Adrenal gland (tissue), 12 donors: ENCODE data around the gene SORBS2. TPM values are rescaled to one million over a fixed set of nuclear protein-coding genes. Genes with fewer than 3 reads are reported as not detected.
A peak's percentile ranks its signal among the peaks of the same experiment; 100 is the strongest.

ENCODE experiments used
- DNase-seq, 7 donors: peaks; one replicate each; pipeline ENCODE4 v3.0.0-alpha.2; 2019 to 2020
- H3K27ac ChIP-seq, 5 donors: fragments of 200-600 bp; sonication (generic) in 4 of 5; 1 replicate in 3 of 5; 2 replicates in 2 of 5; pipeline versions ENCODE4 v1.5.1 to v1.8.0; 2016 to 2020; ENCODE audit warnings: mild to moderate bottlenecking in 1 of 5
- H3K27me3 ChIP-seq: fragments of 200-600 bp; 2 replicates; pipeline ENCODE4 v1.8.0; 2021
- H3K36me3 ChIP-seq, 2 donors: fragments of 200-600 bp; replicated peaks in 1 of 2; 1 replicate in 1 of 2; 2 replicates in 1 of 2; pipeline versions ENCODE4 v1.5.1 to v1.8.0; 2018 to 2022
- H3K4me1 ChIP-seq, 2 donors: fragments of 200-600 bp; replicated peaks in 1 of 2; 1 replicate in 1 of 2; 2 replicates in 1 of 2; pipeline versions ENCODE4 v1.5.1 to v1.8.0; 2018 to 2021
- H3K4me3 ChIP-seq, 4 donors: fragments of 200-600 bp; sonication (generic) in 3 of 4; one replicate each; pipeline ENCODE4 v1.5.1; 2016 to 2018
- H3K9me3 ChIP-seq, 3 donors: fragments of 200-600 bp; sonication (generic) in 1 of 3; replicated peaks in 1 of 3; 1 replicate in 2 of 3; 2 replicates in 1 of 3; pipeline versions ENCODE4 v1.5.1 to v1.8.0; 2016 to 2021
- POLR2A ChIP-seq, 2 donors: fragments of 450-650 bp; IDR thresholded peaks; one replicate each; pipeline ENCODE4 v1.6.1; 2017; ENCODE audit warnings: antibody characterized with exemption in 2 of 2, mild to moderate bottlenecking in 2 of 2, moderate library complexity in 1 of 2
- WGBS, 4 donors: extraction: QIAGEN DNeasy Blood & Tissue Kit in 2 of 4; methylation state at CpG; one replicate each; pipeline versions ENCODE4 v1.1.5 to v1.1.7; 2013 to 2017; 5-methylcytosine and 5-hydroxymethylcytosine counted together
- intact Hi-C, 2 donors: fragments of 100-400 bp; cut with DNase I; formaldehyde crosslinking; loops; one replicate each; pipeline versions ENCODE4 v1.14.1 to v1.15.0; 2022 to 2023
- polyA plus RNA-seq, 3 donors: library from polyadenylated mRNA; stranded (reverse); fragments of 200-250 nt in 2 of 3; fragments of 350-450 nt in 1 of 3; fragmentation: Illumina TruSeq in 1 of 3; extraction: RNeasy Lipid Tissue Mini Kit (QIAGEN cat#74804) in 1 of 3; gene quantifications; one replicate each; pipeline ENCODE4 v1.2.3, GENCODE V29; 2013 to 2014
- total RNA-seq, 9 donors: library from RNA; depleted of rRNA in 4 of 9; stranded (reverse); fragments of >200 nt in 4 of 9; fragments of 120-200 nt in 1 of 9; fragmentation: NEBNext Ultra II Directional in 1 of 9; extraction: Animal tissue kit (Norgen Biotek cat#: 25700) in 1 of 9; gene quantifications; one replicate each; pipeline versions ENCODE4 v1.1.0 to v1.2.4, GENCODE V29; 2013 to 2023
- TF ChIP-seq, protein P1 (sequence below), 6 experiments: fragments of 450-650 bp in 4 of 6; fragments of 200-600 bp in 2 of 6; sonication (generic) in 1 of 6; IDR thresholded peaks; 1 replicate in 5 of 6; 2 replicates in 1 of 6; pipeline versions ENCODE4 v1.5.1 to v1.8.0; 2016 to 2021; ENCODE audit warnings: antibody characterized with exemption in 6 of 6, mild to moderate bottlenecking in 2 of 6, moderate library complexity in 1 of 6
- donor health status: healthy with polysubstance abuse.
- donor health status: Bipolar disorder and iron deficiency.
- donor health status: DM: yes; HTN: yes; CAD: no.
- donor health status: DM: no; HTN: no; CAD: no.
- donor health status: DM: no; HTN: no; CAD: no.
- donor health status: DM: yes; HTN: yes; CAD: no.

Gene SORBS2
- total and polyA plus RNA-seq, 12 donors, result 126 to 875 (median 582) TPM

- H3K4me1 ChIP-seq, result peaks cover 15 to 16% of the 10 kb centered on the region in 2 donors
- DNase-seq, result no peak
- intact Hi-C loops, result no loop called here
Observed at GRCh38 chr4:185767528-185767927, 44.5 kb downstream of the SORBS2 start.

DNA sequence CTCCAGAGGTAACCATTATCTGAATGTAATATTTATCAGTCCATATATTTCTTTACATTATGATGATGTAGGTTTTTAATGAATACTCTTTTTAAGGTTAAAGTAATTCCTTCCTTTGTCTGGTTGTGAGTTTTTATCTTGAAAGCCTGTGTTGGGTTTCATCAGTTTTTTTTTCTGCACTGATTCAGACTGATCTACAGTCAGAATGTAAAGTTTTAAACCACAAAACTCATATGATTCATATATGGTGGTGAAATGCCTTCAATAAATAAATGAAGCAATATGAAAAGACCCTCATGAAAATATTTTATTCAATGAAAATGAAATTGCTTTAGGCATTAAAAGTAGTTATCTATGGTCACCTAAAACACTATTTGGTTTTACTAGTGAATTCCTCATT, 47.1 kb downstream of the SORBS2 start:
- Histone ChIP-seq H3K4me3 (no peak overlapping the region), H3K4me1 (peaks cover 19 to 20% of the 10 kb centered on the region in 2 donors), H3K27me3 (no peaks in the 10 kb centered on the region), H3K27ac (no peak overlapping the region), H3K36me3 (no peaks in the 10 kb centered on the region), H3K9me3 (no peaks in the 10 kb centered on the region)
- DNase-seq, result no peak
- intact Hi-C loops, result no loop called here
- TF ChIP-seq POLR2A (IDR thresholded peaks at IDR 0.05), result no peak

More at GRCh38 chr4:185767528-185767927, 44.5 kb downstream of the SORBS2 start:
- WGBS, 4 donors, result 77 to 87% (median 83%) methylated on average over 4 of the region's 4 CpGs
- Histone ChIP-seq H3K27ac (peak overlapping the region in 1 of 5 donors; percentile 14), H3K4me3 (no peak overlapping the region), H3K27me3 (no peaks in the 10 kb centered on the region), H3K36me3 (no peaks in the 10 kb centered on the region), H3K9me3 (no peaks in the 10 kb centered on the region)
- TF ChIP-seq, protein P1, sequence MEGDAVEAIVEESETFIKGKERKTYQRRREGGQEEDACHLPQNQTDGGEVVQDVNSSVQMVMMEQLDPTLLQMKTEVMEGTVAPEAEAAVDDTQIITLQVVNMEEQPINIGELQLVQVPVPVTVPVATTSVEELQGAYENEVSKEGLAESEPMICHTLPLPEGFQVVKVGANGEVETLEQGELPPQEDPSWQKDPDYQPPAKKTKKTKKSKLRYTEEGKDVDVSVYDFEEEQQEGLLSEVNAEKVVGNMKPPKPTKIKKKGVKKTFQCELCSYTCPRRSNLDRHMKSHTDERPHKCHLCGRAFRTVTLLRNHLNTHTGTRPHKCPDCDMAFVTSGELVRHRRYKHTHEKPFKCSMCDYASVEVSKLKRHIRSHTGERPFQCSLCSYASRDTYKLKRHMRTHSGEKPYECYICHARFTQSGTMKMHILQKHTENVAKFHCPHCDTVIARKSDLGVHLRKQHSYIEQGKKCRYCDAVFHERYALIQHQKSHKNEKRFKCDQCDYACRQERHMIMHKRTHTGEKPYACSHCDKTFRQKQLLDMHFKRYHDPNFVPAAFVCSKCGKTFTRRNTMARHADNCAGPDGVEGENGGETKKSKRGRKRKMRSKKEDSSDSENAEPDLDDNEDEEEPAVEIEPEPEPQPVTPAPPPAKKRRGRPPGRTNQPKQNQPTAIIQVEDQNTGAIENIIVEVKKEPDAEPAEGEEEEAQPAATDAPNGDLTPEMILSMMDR (IDR thresholded peaks at IDR 0.05), result no peak
- TF ChIP-seq POLR2A (IDR thresholded peaks at IDR 0.05), result no peak

- H3K27me3 ChIP-seq, result no peaks in the 10 kb centered on the region
- WGBS, 4 donors, result 50 to 54% (median 52%) methylated on average over 9 of the region's 9 CpGs
- H3K4me1 ChIP-seq, result peaks cover 19 to 20% of the 10 kb centered on the region in 2 donors
- no peaks in the 10 kb centered on the region for H3K36me3 ChIP-seq
- no peaks in the 10 kb centered on the region for H3K9me3 ChIP-seq
- TF ChIP-seq POLR2A (IDR thresholded peaks at IDR 0.05), result peak in 1 of 2 donors; percentile 9
- TF ChIP-seq, protein P1 (IDR thresholded peaks at IDR 0.05), result no peak
- intact Hi-C loops, result no loop called here
- peak overlapping the region in 4 of 5 donors; percentile 3 to 59 (median 54) for H3K27ac ChIP-seq
- no peak overlapping the region for H3K4me3 ChIP-seq
- DNase-seq, result peak in 3 of 7 donors; percentile 49 to 65 (median 57)
Observed at GRCh38 chr4:185761352-185762235, 50.4 kb downstream of the SORBS2 start.

GRCh38 chr4:185758807-185759206, 53.2 kb downstream of the SORBS2 start:
- intact Hi-C loops, result no loop called here
- H3K4me1 ChIP-seq, result peaks cover 19 to 27% of the 10 kb centered on the region in 2 donors
- DNase-seq, result no peak
- TF ChIP-seq, protein P1 (IDR thresholded peaks at IDR 0.05), result no peak
- TF ChIP-seq POLR2A (IDR thresholded peaks at IDR 0.05), result no peak
- no peak overlapping the region for H3K27ac ChIP-seq
- H3K9me3 ChIP-seq, result no peaks in the 10 kb centered on the region
- H3K36me3 ChIP-seq, result no peaks in the 10 kb centered on the region
- no peaks in the 10 kb centered on the region for H3K27me3 ChIP-seq
- 61 to 95% (median 66%) methylated on average over 2 of the region's 2 CpGs for WGBS, 4 donors
- H3K4me3 ChIP-seq, result no peak overlapping the region
